ENCODE measurements around the gene GNG12. TPM values are rescaled to one million over a fixed set of nuclear protein-coding genes. Genes with fewer than 3 reads are reported as not detected.

Gene GNG12
- total and polyA plus RNA-seq, 9 of the 15 experiments (the other 6 are each of a cell fraction or from before 2014, with no cell fraction given): 2.6 to 6.0 (median 4.1) TPM

- TF ChIP-seq RHOXF2B (CRISPR knock-in tag; conservative IDR thresholded peaks at IDR 0.05): no peak
- no peak for TF ChIP-seq E4F1 (CRISPR knock-in tag; IDR thresholded peaks at IDR 0.05; ENCODE audit: borderline replicate concordance)
- peak; percentile 21; the same call in 1 of the 2 replicates for TF ChIP-seq CBFA2T2 (conservative IDR thresholded peaks at IDR 0.05)
- no peak for TF ChIP-seq ASH1L (IDR thresholded peaks at IDR 0.05; ENCODE audit: borderline replicate concordance, low read depth, partially characterized antibody)
- peak; percentile 67 for TF ChIP-seq ARID1B (IDR thresholded peaks at IDR 0.05)
- no peak for TF ChIP-seq ZC3H4 (CRISPR knock-in tag; IDR thresholded peaks at IDR 0.05; ENCODE audit: borderline replicate concordance)
- TF ChIP-seq ILF3 (IDR thresholded peaks at IDR 0.05; ENCODE audit: borderline replicate concordance): no peak
- no peak for TF ChIP-seq RBM15 (IDR thresholded peaks at IDR 0.05; ENCODE audit: insufficient read depth, low read length)
- no peak for TF ChIP-seq TAF9B (IDR thresholded peaks at IDR 0.05; ENCODE audit: partially characterized antibody)
- TF ChIP-seq ATF7 (IDR thresholded peaks at IDR 0.05): no peak
- TF ChIP-seq ZNF274 (IDR thresholded peaks at IDR 0.05; ENCODE audit: borderline replicate concordance, low read depth, low read length): no peak
- no peak for TF ChIP-seq GMEB1 (CRISPR knock-in tag; IDR thresholded peaks at IDR 0.05)
- TF ChIP-seq ZNF830 (CRISPR knock-in tag; IDR thresholded peaks at IDR 0.05): no peak
- TF ChIP-seq KHSRP (IDR thresholded peaks at IDR 0.05): no peak; the same call in 1 of the 2 replicates
- TF ChIP-seq ZNF133 (CRISPR knock-in tag; IDR thresholded peaks at IDR 0.05): no peak
- TF ChIP-seq SMARCA5 (IDR thresholded peaks at IDR 0.05): no peak
- no peak for TF ChIP-seq AFF4 (CRISPR knock-in tag; IDR thresholded peaks at IDR 0.05)
- 0 out of 2 replicates have a peak, but pooled peaks have one; percentile 37 for TF ChIP-seq BRD4 (IDR thresholded peaks at IDR 0.05)
Observed at GRCh38 chr1:67689267-67690017, 143.8 kb downstream of the GNG12 start (continued).

Data from K562 (cell line).